Activated CD4-positive, alpha-beta T cell treated with anti-CD3 and anti-CD28 coated beads for 4 hours (primary cell): ENCODE measurements around the gene SCUBE1.

Source experiments
- DNase-seq, 2 donors: peaks; one replicate each; pipeline ENCODE4 v3.0.0-alpha.2; 2020

Gene SCUBE1

DNA sequence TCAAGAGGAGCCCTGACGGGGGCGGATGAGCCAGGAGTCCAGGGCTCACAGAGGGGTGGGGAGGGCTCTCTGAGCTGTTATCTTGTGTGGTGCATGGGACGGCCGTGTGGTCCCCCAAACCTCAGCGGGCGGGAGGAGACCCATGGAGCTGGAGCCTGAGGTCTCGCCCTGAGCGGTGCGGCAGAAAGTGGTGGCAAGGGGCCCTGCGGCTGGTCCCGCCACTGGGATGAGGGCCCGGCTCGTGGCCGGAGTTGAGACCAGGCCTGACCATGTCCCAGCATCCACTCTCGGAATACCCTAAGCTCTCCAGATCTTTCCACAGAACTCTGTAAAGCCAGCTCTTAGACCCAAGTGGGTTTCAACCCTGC is 133.7 kb downstream of the SCUBE1 start:
- DNase-seq, result no peak

DNA sequence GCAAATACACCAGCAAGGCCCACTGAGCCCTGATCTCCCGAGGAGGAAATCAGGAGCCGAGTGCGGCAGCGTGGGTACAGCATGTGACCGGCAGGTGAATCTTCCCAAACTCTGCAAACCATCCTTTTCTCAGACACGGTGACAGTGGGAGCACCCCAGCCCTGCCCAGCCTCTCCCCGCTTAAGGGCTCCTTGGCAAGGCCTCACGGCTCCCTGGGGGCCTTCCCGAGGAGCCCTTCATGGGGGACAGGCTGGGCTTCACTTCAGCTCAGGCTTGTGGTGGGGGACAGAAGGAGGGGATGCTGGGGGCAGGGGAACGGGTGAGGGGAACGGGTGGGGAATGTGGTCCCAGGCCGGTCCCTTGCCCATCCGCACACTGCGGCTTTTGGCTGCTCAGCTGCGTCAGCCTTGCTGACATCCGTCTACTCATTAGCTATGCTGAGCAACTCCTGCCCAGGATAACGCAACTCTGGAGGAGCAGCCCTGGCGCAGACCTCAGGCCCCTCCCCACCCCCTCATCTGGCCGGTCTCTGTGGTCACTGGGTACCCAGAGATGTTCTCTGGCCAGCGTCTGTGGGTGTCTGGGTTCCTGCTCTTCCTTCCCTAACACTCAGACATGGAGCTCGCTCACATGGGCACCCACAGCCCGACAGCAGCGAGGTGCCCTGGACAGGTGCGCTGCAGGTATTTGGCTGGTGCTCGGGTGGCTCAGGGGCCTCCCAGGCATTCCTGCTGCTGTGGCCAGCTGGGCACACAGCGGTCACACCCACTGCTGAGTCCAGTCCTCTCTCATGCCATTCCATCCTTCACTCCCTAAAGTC is 134.3 kb downstream of the SCUBE1 start:
- no peak for DNase-seq

DNA sequence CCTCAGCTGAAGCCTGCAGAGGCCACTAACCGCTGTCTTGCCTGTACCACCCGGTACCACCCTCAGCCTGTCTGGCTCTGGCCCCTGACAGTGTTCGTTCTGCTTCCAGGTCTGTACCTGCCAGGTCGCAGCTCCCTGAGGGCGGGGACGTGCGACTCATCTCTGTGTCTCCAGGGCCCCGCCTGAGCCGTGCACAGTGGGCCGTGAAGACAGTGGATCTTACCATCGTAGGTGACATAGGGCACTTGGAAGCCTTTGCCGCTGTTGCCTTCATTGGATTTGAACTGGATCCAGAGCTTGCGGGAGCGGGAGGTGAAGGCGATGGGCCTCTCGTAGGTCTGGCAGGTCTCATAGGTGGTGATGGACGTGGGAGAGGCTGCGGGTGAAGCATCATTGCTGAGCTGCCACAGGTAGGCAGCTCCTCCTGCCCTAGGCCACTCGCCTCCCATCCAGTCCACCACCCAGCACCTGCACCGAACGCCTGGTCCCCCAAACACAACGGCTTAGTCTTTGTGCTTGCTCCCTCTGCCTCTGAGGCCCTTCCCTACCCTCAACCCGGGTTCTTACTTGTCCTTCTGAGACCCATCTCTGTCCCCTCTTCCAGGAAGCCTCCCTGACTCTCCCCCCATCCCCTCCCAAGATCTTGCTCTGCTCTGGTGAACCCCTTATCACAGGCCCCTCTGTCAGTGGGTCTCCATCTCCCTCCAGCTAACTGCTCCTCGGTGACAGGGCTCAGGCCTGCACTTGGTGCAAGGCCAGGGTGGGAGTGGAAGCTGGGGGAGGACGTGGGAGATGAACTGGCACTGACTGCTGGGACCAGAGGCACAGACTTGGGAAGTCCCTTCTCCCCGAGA is 135.1 kb downstream of the SCUBE1 start:
- no peak for DNase-seq

DNA sequence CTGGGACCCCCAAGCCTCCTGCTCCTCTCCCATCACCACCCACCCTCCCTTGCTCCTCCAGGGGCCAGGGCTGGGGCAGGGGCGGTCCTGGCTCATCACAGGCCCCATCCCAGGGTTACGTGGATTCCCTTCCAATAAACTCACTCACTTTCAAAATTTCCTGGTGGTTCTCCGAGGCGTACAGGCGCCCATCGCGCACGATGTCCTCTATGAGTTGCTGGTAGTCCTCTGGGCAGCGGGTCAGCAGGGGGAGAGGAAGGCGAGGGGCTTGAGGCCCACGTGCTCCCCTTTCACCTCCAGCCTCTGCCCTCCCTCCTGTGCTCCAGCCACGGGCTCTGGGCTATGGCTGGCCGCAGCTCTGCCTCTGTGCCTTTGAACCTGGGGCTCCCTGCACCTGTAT is 135.8 kb downstream of the SCUBE1 start:
- DNase-seq, result no peak

DNA sequence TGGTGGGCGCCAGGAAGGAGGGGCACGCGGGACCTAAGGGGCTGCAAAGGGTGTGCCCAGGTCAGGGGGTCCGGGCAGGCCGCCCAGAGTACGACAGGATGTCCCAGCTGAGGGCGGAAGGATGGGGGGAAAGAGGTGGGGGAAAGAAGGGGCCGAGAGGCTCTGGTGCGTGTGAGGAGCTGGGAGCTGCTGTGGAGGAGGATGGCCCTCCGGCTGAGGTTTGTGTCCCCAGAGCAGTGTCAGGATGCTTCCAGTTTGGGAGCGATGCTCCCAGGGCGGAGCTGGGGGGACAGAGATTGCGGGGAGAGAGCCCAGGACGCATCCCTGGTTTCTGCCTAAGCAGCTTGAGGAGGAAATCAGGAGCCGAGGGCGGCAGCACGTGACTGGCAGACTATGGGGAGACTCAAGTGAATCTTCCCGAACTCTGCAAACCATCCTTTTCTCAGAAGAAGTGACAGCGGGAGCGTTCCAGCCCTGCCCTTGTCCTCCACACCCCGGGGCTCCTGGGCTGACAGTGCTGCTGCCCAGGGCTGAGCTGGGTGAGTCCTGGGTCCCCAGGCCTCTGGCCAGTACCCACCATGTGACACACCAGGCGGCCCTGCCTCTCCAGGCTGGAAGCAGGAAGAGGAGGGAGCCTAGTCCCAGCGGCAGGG is 136.5 kb downstream of the SCUBE1 start:
- DNase-seq, result no peak

DNA sequence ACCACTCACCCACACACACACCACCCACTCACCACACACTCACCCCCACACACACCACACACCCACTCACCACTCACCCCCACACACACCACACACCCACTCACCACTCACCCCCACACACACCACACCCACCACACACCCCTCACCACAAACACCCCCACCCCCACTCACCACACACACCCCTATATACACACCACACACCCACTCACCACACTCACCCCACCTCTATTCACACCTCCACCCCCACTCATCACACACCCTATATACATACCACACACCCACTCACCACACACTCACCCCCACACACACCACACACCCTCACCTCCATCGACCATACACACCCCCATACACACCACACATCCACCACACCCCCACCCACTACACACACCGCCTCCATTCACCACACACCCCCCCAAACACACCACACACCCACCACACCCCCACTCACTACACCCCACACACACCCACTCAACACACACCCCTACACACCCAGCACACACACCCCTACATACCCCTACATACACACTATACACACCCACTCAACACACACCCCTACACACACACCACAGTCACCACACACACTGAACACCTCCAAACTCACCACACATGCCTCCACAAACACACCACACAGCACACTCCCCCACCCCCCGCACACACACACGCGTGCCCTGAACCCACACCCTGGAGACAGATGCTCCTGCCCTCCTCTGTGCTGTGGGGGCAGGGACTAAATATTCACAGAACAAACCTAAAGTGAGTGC is 137.2 kb downstream of the SCUBE1 start:
- peak in 1 of 2 donors; percentile 38 for DNase-seq

DNA sequence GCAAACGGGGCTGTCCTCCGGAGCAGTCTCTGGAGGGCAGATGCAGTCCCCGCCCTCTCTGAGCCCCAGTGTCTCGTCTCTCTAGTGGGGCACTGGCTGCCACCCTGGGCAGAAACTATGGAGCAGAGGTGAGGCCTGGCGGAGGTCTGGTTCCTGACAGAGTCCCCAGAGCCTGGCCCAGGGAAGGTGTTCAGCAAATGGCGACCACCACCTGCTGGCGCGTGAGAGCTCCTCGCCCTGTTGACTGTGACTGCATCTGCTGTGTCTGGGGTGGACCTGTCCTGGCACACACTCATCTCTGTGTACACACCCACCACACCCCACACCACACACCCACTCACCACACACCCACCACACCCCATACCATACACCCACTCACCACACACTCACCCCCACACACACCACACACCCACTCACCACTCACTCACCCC is 137.9 kb downstream of the SCUBE1 start:
- DNase-seq, result peak in 1 of 2 donors; percentile 23

DNA sequence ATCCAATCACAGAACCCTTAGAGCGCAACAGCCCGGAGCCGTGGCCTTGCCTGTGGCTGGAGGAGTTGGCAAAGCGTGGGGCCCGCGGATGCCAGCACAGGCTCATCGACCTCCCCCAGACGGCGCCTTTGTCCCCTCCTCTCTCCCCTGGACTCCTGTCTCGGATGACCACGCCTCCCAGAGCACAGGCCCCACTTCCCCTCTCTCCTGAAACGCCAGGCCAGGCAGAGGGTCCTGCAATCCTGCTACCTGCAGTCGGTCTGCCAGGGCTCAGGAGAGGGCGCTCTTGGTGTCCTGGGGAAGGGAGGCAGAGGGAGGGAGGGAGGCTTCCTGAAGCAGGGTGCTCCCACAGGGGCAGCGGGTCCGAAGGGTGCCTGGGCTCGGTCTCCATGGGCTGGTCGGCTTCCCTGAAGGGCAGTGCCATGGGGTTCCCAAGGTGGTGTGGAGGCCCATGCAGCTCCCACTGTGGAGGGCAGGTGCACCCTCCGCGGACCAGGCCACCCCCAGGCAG is 139.6 kb downstream of the SCUBE1 start:
- DNase-seq, result no peak

DNA sequence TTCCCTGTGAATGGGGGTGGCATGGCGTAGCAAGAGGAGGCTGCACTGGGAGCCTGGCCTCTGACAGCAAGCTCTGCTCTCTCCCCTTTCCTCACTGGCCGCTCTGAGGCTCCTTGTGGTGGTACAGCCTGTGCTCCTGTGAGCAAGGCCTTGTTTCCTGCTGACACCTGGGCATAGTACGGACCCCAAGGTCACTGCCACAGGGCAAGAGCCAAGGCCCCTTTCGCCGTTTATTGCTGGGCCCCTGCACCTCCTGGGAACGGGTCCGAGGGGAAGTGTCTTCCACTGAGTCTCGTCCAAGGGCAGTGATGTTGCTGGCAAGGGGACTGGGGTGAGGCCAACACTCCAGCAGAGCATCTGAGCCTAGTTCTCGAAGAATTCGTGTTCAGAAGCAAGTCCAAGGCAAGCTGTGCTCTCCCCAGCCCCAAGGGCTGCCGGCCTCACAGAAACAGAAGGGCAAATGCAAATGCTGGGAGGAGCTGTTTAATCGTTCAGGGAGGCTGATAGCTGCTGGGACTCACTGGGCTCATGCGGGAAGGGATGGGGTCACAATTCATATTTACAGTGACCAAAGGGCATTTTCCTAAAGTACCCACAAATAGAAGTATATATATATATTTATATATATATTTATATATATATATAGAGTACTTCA is 140.3 kb downstream of the SCUBE1 start:
- no peak for DNase-seq

DNA sequence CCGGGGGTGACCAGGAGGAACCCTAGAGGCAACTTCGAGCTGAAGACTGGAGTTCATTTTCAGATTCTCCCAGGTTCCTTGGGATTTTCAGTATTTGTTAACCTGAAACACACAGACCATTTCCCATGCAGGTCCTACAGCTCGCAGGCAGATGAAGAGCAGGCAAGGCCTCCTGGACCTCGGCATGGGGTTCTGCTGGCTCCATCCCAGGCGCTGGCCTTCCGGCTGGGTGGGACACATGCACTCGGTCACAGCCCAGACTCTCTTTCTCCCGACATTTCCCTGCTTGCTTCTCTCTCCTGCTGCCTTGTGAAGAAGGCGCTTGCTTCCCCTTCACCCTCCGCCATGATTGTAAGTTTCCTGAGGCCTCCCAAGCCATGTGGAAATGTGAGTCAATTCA is 140.8 kb downstream of the SCUBE1 start:
- no peak for DNase-seq

DNA sequence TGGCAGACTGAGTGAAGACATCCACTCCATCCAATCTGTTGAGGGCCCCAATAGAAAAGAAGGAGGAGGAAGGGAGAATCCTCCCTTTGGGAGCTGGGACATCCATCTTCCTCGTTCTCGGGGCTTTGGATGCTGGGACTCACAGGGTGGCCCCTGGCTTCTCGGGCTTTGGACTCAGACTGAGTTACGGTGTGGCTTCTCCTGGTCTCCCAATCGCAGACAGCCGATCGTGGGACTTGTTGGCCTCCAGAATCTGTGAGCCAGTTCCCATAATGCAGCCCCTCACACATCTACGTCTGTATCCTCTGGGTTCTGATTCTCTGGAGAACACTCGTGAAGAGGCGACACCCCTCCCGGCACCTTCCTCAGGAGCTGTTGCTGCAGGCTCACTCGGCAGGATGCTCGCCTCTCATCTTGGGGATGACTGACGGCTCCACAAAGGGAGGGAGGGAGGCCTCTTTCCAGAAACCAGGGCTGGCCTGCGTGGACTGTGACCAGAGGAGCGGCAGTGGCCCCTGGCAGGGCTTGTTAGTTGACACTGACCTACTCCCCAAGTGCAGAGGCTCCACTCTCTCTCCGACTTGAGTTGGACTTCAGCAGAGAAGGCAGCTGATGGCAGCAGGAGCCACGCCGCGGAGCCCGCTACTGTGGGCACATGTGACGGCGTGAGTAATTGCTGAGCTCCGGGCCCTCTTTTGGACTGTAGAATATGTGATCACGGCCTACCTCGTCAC is 141.5 kb downstream of the SCUBE1 start:
- DNase-seq, result no peak

DNA sequence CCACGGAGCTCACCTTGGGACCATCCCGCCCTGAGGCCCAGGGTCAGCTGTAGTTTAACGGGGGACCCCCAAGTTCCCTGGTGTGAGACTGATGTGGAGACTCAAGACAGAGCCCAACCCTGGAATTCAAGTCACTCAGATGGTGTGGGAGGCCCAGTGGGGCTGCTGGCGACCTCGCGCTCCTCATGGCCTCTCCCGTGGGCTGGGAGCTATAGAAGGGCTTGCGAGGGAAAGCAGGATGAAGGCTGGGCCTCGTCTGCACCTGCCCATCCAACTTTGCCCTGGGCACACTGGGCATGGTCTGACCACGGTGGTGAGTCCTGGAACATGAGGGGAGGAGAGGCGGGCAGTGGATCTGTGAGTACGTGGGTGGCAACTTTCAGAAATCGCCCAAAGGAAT is 142.6 kb downstream of the SCUBE1 start:
- DNase-seq, result no peak

DNA sequence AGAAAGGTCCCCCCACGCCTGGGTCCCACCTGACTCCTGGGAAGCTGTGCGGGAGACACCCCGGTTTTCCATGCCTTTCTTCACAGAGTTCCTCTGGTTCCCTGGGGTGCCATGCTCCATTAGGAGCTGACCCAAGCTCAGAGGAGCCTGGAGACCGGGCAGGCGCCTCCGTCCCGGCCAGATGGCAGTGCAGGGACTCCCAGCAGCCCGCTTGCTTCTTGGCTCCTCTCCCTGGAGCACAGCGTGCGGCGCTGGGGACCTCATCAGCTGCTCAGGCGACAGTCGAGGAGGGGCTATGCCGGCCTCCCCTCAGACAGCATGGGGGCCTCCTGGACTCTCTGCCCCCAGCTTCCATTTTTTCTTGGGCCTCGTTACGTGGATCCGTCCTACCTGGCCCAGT is 143.1 kb downstream of the SCUBE1 start:
- DNase-seq, result no peak

DNA sequence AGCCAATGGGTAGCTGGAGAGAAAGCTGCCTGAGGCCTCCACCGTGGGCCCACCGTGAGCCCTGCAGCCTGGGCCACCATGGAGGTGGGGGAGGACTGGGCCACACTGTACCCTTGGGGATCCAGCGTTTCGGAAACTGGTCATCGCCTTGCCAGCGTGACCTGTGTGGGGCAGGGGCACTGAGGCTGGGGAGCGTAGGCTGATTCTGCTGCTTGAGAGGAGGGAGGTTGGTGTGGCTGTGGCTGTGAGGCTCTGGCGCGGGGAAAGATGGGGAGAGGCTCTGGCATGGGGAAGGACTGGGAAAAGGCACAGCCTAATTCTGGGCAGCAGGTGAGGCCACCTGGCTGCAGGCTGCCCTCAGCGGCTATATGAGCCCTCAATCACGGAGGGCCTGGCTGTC is 143.6 kb downstream of the SCUBE1 start:
- DNase-seq, result no peak

DNA sequence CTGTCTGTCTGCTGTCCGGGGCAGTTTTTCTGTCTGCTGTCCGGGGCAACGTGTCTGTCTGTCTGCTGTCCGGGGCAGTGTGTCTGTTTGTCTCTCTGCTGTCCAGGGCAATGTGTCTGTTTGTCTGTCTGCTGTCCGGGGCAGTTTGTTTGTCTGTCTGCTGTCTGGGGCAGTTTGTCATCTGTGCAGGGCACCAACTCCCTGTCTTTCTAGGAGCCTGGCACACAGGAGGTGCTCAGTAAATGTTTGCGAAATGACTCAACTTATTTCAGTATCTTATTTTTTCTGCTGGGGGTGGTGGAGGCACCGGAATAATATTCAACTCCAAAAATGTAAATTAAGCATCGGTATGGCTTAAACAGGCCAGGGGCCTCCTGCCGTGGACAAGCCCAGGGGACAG is 144.2 kb downstream of the SCUBE1 start:
- DNase-seq, result no peak

DNA sequence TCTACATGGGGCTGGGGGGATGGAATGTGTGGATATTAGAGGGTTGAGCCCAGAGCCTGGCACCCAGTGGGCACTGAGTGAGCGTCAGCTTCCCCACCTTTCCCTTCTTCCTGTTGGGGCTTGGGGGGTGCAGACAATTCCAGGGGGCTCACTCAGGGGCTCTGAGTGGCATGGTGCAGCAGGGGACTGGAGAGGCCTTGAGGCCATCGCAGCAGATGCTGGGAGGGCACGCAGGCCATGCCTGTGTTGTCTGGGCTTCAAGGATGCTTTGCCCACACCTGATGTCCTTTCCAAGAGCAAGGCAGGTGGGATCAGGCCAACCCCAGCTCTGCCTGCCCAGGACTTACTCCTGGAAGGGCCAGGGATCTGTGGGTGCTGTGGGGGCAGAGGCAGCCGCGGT is 145.0 kb downstream of the SCUBE1 start:
- DNase-seq, result no peak

DNA sequence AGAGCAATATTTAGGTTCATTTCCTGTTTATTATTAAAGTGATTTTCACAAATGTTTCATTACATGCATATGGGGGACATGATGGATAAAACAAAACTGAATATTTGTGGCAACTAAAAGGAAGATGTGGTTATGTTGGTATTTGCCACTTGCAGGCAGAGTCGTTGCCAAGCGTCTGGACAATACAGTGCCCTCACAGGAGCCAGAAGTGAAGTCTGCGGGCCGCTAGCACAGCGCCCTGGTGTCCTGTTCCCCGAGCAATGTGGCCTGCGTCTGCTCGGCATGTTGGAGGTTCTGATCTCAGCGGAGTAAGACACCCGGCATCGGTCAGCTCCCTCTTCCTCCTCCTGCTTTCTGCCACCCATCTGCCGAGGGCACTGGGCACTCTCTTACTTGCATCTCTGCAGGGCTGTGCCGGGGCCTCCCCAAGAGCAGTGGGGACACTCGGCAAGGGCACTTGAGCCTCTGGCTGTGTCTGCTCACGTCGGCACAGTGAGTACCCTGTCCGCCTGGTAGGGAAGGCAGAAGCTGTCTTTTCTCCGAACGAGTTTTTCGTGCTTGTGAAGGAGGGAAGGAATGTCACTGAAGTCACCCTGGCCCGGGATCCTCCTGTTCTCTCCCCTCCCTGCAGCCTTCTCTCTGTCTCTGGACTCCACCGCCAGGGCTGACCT is 145.8 kb downstream of the SCUBE1 start:
- DNase-seq, result no peak

DNA sequence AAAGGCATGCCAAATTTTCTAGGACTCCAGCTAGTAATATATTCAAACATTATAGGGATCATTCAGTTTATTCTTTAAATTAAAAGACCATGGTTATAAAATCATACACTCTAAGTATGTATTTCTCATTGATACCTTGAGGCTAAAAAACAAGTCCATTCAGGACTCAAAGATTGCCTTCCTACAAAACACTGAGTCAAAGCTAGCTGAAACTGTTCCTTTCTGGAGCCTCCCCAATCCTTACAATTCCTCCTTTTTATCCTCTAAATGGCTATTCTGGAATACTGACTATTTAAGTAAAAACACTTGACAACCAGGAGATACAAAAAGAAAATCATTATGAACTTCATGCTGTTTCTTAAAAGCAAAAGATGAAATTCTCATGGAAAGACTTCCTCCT is 151.3 kb downstream of the SCUBE1 start:
- no peak for DNase-seq

DNA sequence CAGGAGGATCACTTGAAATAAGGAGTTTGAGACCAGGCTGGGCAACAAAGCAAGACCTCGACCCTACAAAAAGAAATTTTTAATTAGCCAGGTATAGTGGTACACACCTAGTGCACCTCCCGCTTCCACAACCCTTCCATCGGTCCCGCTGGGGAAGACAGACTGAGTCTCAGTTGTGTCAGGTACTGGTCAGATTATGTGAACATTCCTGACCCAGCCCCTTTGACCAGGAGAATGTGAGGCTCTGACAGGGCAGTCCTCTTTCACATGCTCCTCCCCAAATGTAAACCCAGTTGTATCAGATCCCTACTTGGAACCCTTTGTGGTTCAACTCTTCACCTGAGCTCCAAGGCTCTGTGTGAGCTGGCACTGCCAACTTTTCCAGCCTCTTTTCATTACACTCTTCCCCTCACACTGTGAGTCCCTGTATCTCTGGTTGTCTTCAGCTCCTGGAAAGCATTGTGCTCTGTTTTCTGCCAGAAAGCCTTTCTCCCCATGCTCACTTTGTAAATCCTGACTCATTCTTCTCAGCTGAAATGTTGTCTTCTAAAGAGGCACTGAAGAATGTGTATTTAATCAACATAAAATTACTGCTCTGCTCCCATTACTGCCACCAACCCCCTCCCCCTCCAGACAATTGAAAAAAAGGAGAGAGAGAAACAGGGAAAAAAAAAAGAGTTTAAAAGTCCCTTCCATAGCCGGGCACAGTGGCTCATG is 154.2 kb downstream of the SCUBE1 start:
- DNase-seq, result no peak
